ENCODE results near the gene OVAAL. TPM values are rescaled to one million over a fixed set of nuclear protein-coding genes. Genes with fewer than 3 reads are reported as not detected.
"Not testable (repeated sequence)": the region's sequence is repeated elsewhere in the genome, so short reads cannot be mapped to it uniquely, and the experiment has no call there.

OVAAL gene
- total RNA-seq, 1 experiment from 2014 or later: not detected

GRCh38 chr1:180545991-180546390, 12.8 kb upstream of the OVAAL start:
- no peaks in the 10 kb centered on the region for H3K27me3 Mint-ChIP-seq (ENCODE audit: insufficient read depth, unreplicated experiment)
- DNase-seq: no peak
- Histone ChIP-seq H3K4me3 (ENCODE audit: low read depth, low read length) (no peak overlapping the region), H3K36me3 (ENCODE audit: control insufficient read depth, insufficient read depth, low read length) (no peaks in the 10 kb centered on the region), H3K4me1 (no peaks in the 10 kb centered on the region), H3K27me3 (replicated peaks; ENCODE audit: control insufficient read depth, insufficient read depth, low read length) (no peaks in the 10 kb centered on the region), H3K9me3 (no peaks in the 10 kb centered on the region)
- POLR2A ChIA-PET: no interaction called here
- H3K4me3 Mint-ChIP-seq (ENCODE audit: unreplicated experiment): no peak overlapping the region
- no TSS peak for BruUV-seq (replicated peaks)
- CTCF ChIA-PET: no interaction called here
- intact Hi-C loops (cut with micrococcal nuclease; ENCODE audit: unreplicated experiment): no loop called here
- H3K27ac Mint-ChIP-seq (ENCODE audit: unreplicated experiment): no peak overlapping the region
- TF ChIP-seq CTCF (IDR thresholded peaks at IDR 0.05; ENCODE audit: insufficient read depth in 1 of 2, low read depth in 1 of 2, low read length in 1 of 2, severe bottlenecking in 1 of 2, unreplicated experiment in 1 of 2): no peak
- no peaks in the 10 kb centered on the region for H3K4me1 Mint-ChIP-seq (ENCODE audit: low read depth, unreplicated experiment)
- no peaks in the 10 kb centered on the region for H3K36me3 Mint-ChIP-seq (ENCODE audit: insufficient read depth, unreplicated experiment)
- no peaks in the 10 kb centered on the region for H3K9me3 Mint-ChIP-seq (ENCODE audit: unreplicated experiment)

- intact Hi-C loops (cut with micrococcal nuclease; ENCODE audit: unreplicated experiment): no loop called here
Measured at GRCh38 chr1:180548686-180549317, 10.0 kb upstream of the OVAAL start.

GRCh38 chr1:180549770-180550169, 9.0 kb upstream of the OVAAL start:
- BruUV-seq (replicated peaks); H3K36me3 Mint-ChIP-seq (ENCODE audit: insufficient read depth, unreplicated experiment); H3K4me3 Mint-ChIP-seq (ENCODE audit: unreplicated experiment); H3K36me3 ChIP-seq (ENCODE audit: control insufficient read depth, insufficient read depth, low read length); DNase-seq; H3K27me3 ChIP-seq (replicated peaks; ENCODE audit: control insufficient read depth, insufficient read depth, low read length); CTCF ChIA-PET; H3K9me3 Mint-ChIP-seq (ENCODE audit: unreplicated experiment); H3K4me1 Mint-ChIP-seq (ENCODE audit: low read depth, unreplicated experiment); POLR2A ChIA-PET; H3K27ac Mint-ChIP-seq (ENCODE audit: unreplicated experiment); H3K4me1 ChIP-seq; intact Hi-C loops (cut with micrococcal nuclease; ENCODE audit: unreplicated experiment); H3K9me3 ChIP-seq; H3K27me3 Mint-ChIP-seq (ENCODE audit: insufficient read depth, unreplicated experiment); H3K4me3 ChIP-seq (ENCODE audit: low read depth, low read length): not testable (repeated sequence)

More at GRCh38 chr1:180548686-180549317, 10.0 kb upstream of the OVAAL start:
- no peaks in the 10 kb centered on the region for H3K4me1 ChIP-seq
- no TSS peak for BruUV-seq (replicated peaks)
- no peak for DNase-seq
- ChIA-PET POLR2A (no interaction called here), CTCF (no interaction called here)
- H3K27me3 ChIP-seq (replicated peaks; ENCODE audit: control insufficient read depth, insufficient read depth, low read length): no peaks in the 10 kb centered on the region
- Mint-ChIP-seq H3K36me3 (ENCODE audit: insufficient read depth, unreplicated experiment) (no peaks in the 10 kb centered on the region), H3K4me1 (ENCODE audit: low read depth, unreplicated experiment) (no peaks in the 10 kb centered on the region), H3K9me3 (ENCODE audit: unreplicated experiment) (no peaks in the 10 kb centered on the region), H3K4me3 (ENCODE audit: unreplicated experiment) (no peak overlapping the region), H3K27me3 (ENCODE audit: insufficient read depth, unreplicated experiment) (no peaks in the 10 kb centered on the region), H3K27ac (ENCODE audit: unreplicated experiment) (no peak overlapping the region)
- TF ChIP-seq CTCF (IDR thresholded peaks at IDR 0.05; ENCODE audit: insufficient read depth in 1 of 2, low read depth in 1 of 2, low read length in 1 of 2, severe bottlenecking in 1 of 2, unreplicated experiment in 1 of 2): no peak
- no peaks in the 10 kb centered on the region for H3K36me3 ChIP-seq (ENCODE audit: control insufficient read depth, insufficient read depth, low read length)
- no peak overlapping the region for H3K4me3 ChIP-seq (ENCODE audit: low read depth, low read length)
- H3K9me3 ChIP-seq: no peaks in the 10 kb centered on the region

GRCh38 chr1:180550241-180550640, 8.5 kb upstream of the OVAAL start:
- H3K4me3 ChIP-seq (ENCODE audit: low read depth, low read length): no peak overlapping the region
- no peak overlapping the region for H3K27ac Mint-ChIP-seq (ENCODE audit: unreplicated experiment)
- no peak overlapping the region for H3K4me3 Mint-ChIP-seq (ENCODE audit: unreplicated experiment)
- DNase-seq: no peak
- no peaks in the 10 kb centered on the region for H3K9me3 ChIP-seq
- ChIA-PET CTCF (no interaction called here), POLR2A (no interaction called here)
- no peaks in the 10 kb centered on the region for H3K36me3 ChIP-seq (ENCODE audit: control insufficient read depth, insufficient read depth, low read length)
- intact Hi-C loops (cut with micrococcal nuclease; ENCODE audit: unreplicated experiment): no loop called here
- no peaks in the 10 kb centered on the region for H3K27me3 Mint-ChIP-seq (ENCODE audit: insufficient read depth, unreplicated experiment)
- H3K9me3 Mint-ChIP-seq (ENCODE audit: unreplicated experiment): no peaks in the 10 kb centered on the region
- no peaks in the 10 kb centered on the region for H3K27me3 ChIP-seq (replicated peaks; ENCODE audit: control insufficient read depth, insufficient read depth, low read length)
- 0 out of 2 replicates have a peak, but pooled peaks cover 2% of the 10 kb centered on the region for H3K4me1 ChIP-seq
- H3K4me1 Mint-ChIP-seq (ENCODE audit: low read depth, unreplicated experiment): no peaks in the 10 kb centered on the region
- BruUV-seq (replicated peaks): no TSS peak
- no peaks in the 10 kb centered on the region for H3K36me3 Mint-ChIP-seq (ENCODE audit: insufficient read depth, unreplicated experiment)
- TF ChIP-seq CTCF (IDR thresholded peaks at IDR 0.05; ENCODE audit: insufficient read depth in 1 of 2, low read depth in 1 of 2, low read length in 1 of 2, severe bottlenecking in 1 of 2, unreplicated experiment in 1 of 2): no peak
